K562 (cell line): Measurements from ENCODE around the gene NUP62. TPM values are rescaled to one million over a fixed set of nuclear protein-coding genes. Genes with fewer than 3 reads are reported as not detected.

ENCODE experiments used
- FIP1L1 ChIP-seq: fragments of 200-400 bp; formaldehyde crosslinking; IDR thresholded peaks from 2 replicates; pipeline ENCODE4 v1.6.1; 2018; ENCODE audit warnings: mild to moderate bottlenecking, low read depth, low read length; ENCODE audit not compliant: poor library complexity, severe bottlenecking
- FOXK2 ChIP-seq, 2 experiments: fragments of 450-650 bp; IDR thresholded peaks in 1 of 2; conservative IDR thresholded peaks in 1 of 2; 2 replicates each; pipeline ENCODE4 v1.6.1; 2016; ENCODE audit warnings: low read depth in 2 of 2, mild to moderate bottlenecking in 1 of 2
- GABPA ChIP-seq: fragments of 200-800 bp; sonication (Bioruptor generic); conservative IDR thresholded peaks from 2 replicates; pipeline ENCODE4 v1.6.1; 2016; ENCODE audit warnings: low read depth, missing genetic modification characterization, missing compliant biosample characterization
- HNRNPLL ChIP-seq: fragments of 200-400 bp; formaldehyde crosslinking; IDR thresholded peaks from 2 replicates; pipeline ENCODE4 v1.6.1; 2017; ENCODE audit warnings: low read length, low read depth, mild to moderate bottlenecking; ENCODE audit not compliant: poor library complexity, severe bottlenecking
- JUN ChIP-seq, 2 experiments: sonication (generic) in 1 of 2; formaldehyde crosslinking in 1 of 2; IDR thresholded peaks; 2 replicates each; pipeline versions ENCODE4 v1.6.1 to v1.8.0; 2012 to 2022; ENCODE audit warnings: borderline replicate concordance in 2 of 2, mild to moderate bottlenecking in 2 of 2, improper control_type of control experiment in 1 of 2, low read depth in 1 of 2, low read length in 1 of 2, missing genetic modification reagents in 1 of 2
- LARP7 ChIP-seq: fragments of 450-650 bp; IDR thresholded peaks from 2 replicates; pipeline ENCODE4 v1.6.1; 2016
- LEF1 ChIP-seq: fragments of 450-650 bp; IDR thresholded peaks from 2 replicates; pipeline ENCODE4 v1.6.1; 2016; ENCODE audit warnings: mild to moderate bottlenecking
- NCOR1 ChIP-seq: fragments of 450-650 bp; IDR thresholded peaks from 2 replicates; pipeline ENCODE4 v1.6.1; 2016; ENCODE audit warnings: mild to moderate bottlenecking, moderate library complexity
- NFXL1 ChIP-seq: fragments of 450-650 bp; formaldehyde crosslinking; IDR thresholded peaks from 2 replicates; pipeline ENCODE4 v1.4.0; 2021; ENCODE audit warnings: mild to moderate bottlenecking
- PTTG1 ChIP-seq: fragments of 450-650 bp; IDR thresholded peaks from 2 replicates; pipeline ENCODE4 v1.6.1; 2016; ENCODE audit warnings: low read depth, mild to moderate bottlenecking, missing genetic modification characterization, missing compliant biosample characterization
- RAD21 ChIP-seq, 2 experiments: fragments of 250-450 bp in 1 of 2; fragments of 450-650 bp in 1 of 2; sonication (Bioruptor Pico) in 1 of 2; formaldehyde crosslinking in 1 of 2; IDR thresholded peaks in 1 of 2; conservative IDR thresholded peaks in 1 of 2; 2 replicates each; pipeline versions ENCODE4 v1.4.0 to v1.8.0; 2020 to 2022; ENCODE audit warnings: mild to moderate bottlenecking in 2 of 2, moderate library complexity in 1 of 2
- RAD51 ChIP-seq: fragments of 450-650 bp; IDR thresholded peaks from 2 replicates; pipeline ENCODE4 v1.7.1; 2016; ENCODE audit warnings: low read depth, mild to moderate bottlenecking, borderline replicate concordance
- RBM25 ChIP-seq: fragments of 200-400 bp; formaldehyde crosslinking; IDR thresholded peaks from 2 replicates; pipeline ENCODE4 v1.6.1; 2018; ENCODE audit warnings: low read length, low read depth, moderate library complexity; ENCODE audit not compliant: severe bottlenecking
- RHOXF2B ChIP-seq: fragments of 250-450 bp; sonication (Bioruptor Pico); conservative IDR thresholded peaks from 2 replicates; pipeline ENCODE4 v1.5.1; 2021
- SMC3 ChIP-seq: conservative IDR thresholded peaks from 2 replicates; pipeline ENCODE4 v1.6.1; 2011; ENCODE audit warnings: low read depth, low read length, improper control_type of control experiment; ENCODE audit not compliant: insufficient read depth
- SNRNP70 ChIP-seq: fragments of 200-400 bp; formaldehyde crosslinking; optimal IDR thresholded peaks from 2 replicates; pipeline ENCODE3; 2017; ENCODE audit warnings: low read depth, low read length
- XRCC4 ChIP-seq: IDR thresholded peaks from one replicate; pipeline ENCODE4 v1.6.1; 2011; ENCODE audit not compliant: insufficient read depth, insufficient read length; ENCODE audit errors: extremely low read depth
- XRCC5 ChIP-seq: fragments of 200-400 bp; formaldehyde crosslinking; IDR thresholded peaks from 2 replicates; pipeline ENCODE4 v1.6.1; 2017; ENCODE audit warnings: low read depth, mild to moderate bottlenecking, low read length
- YY1 ChIP-seq, 3 experiments: IDR thresholded peaks; 2 replicates each; pipeline ENCODE4 v1.6.1; 2011; ENCODE audit warnings: low read length in 2 of 3, mild to moderate bottlenecking in 2 of 3, moderate library complexity in 2 of 3, borderline replicate concordance in 1 of 3, control low read depth in 1 of 3, low read depth in 1 of 3; ENCODE audit not compliant: insufficient read depth in 3 of 3, insufficient replicate concordance in 2 of 3, control insufficient read depth in 1 of 3, insufficient read length in 1 of 3; ENCODE audit errors: extremely low read depth in 1 of 3
- ZNF584 ChIP-seq: fragments of 200-800 bp; sonication (Bioruptor generic); IDR thresholded peaks from 2 replicates; pipeline ENCODE4 v1.6.1; 2016; ENCODE audit warnings: low read depth, mild to moderate bottlenecking, missing genetic modification characterization, missing compliant biosample characterization
- ZNF644 ChIP-seq: fragments of 200-800 bp; sonication (Bioruptor generic); IDR thresholded peaks from 2 replicates; pipeline ENCODE4 v1.6.1; 2016; ENCODE audit warnings: low read depth, missing genetic modification characterization, missing compliant biosample characterization
- polyA plus RNA-seq, 8 experiments: library from polyadenylated mRNA; depleted of rRNA in 4 of 8; stranded (reverse) in 5 of 8; unstranded in 3 of 8; fragments of >200 nt; fragmentation: Nextera tagmentation in 2 of 8; fragmentation: Illumina TruSeq in 1 of 8; extraction: Ambion mirVana in 2 of 8; extraction: Trizol in 1 of 8; gene quantifications; 2 replicates each; pipeline versions ENCODE4 v1.2.1 to v1.2.3, GENCODE V29; 2011 to 2014; ENCODE audit warnings: inconsistent platforms in 1 of 8, missing spikeins in 1 of 8
- total RNA-seq, 7 experiments: library from RNA; depleted of rRNA in 6 of 7; stranded (reverse); fragments of >200 nt in 6 of 7; fragmentation: Illumina TruSeq in 2 of 7; extraction: Trizol in 2 of 7; gene quantifications; 2 replicates each; pipeline versions ENCODE4 v1.2.1 to v1.2.3, GENCODE V29; 2011 to 2021; ENCODE audit warnings: low replicate concordance in 1 of 7
- TF ChIP-seq, protein P1 (sequence below): fragments of 450-650 bp; formaldehyde crosslinking; IDR thresholded peaks from 2 replicates; pipeline ENCODE4 v1.4.0; 2020; ENCODE audit warnings: mild to moderate bottlenecking, moderate library complexity
- TF ChIP-seq, protein P2 (sequence below): fragments of 200-400 bp; formaldehyde crosslinking; IDR thresholded peaks from 2 replicates; pipeline ENCODE4 v1.6.1; 2017; ENCODE audit warnings: mild to moderate bottlenecking, low read depth, low read length, moderate library complexity

Gene NUP62
- total and polyA plus RNA-seq, 9 of the 15 experiments (the other 6 are each of a cell fraction or from before 2014, with no cell fraction given) = 16.9 to 109 (median 66.0) TPM

GRCh38 chr19:49869484-49870308 lies 59.6 kb downstream of the NUP62 start (continued):
- TF ChIP-seq ZNF584 (no peak), YY1 (IDR thresholded peaks at IDR 0.05; ENCODE audit: borderline replicate concordance in 1 of 3, control insufficient read depth in 1 of 3, extremely low read depth in 1 of 3, insufficient read depth in 3 of 3, insufficient read length in 1 of 3, insufficient replicate concordance in 2 of 3, low read depth in 1 of 3, low read length in 2 of 3) (peak in 2 of 3 experiments; percentile 26 to 47), FOXK2 (conservative IDR thresholded peaks at IDR 0.05 in 1 of 2, IDR thresholded peaks at IDR 0.05 in 1 of 2; ENCODE audit: low read depth in 2 of 2) (0 out of 4 replicates have a peak, but pooled peaks of 1 of the 2 experiments have one; percentile 13), RBM25 (peak; percentile 62), SNRNP70 (no peak), RAD21 (CRISPR knock-in tag; conservative IDR thresholded peaks at IDR 0.05 in 1 of 2, IDR thresholded peaks at IDR 0.05 in 1 of 2) (no peak), NFXL1 (CRISPR knock-in tag) (no peak), FIP1L1 (no peak), LEF1 (no peak), LARP7 (no peak), JUN (IDR thresholded peaks at IDR 0.05; ENCODE audit: borderline replicate concordance, low read depth, low read length) (peak; percentile 28; the same call in 1 of the 2 replicates), JUN (CRISPR knock-in tag; IDR thresholded peaks at IDR 0.05; ENCODE audit: borderline replicate concordance) (no peak), ZNF644 (no peak), NCOR1 (no peak), PTTG1 (tag) (no peak), XRCC4 (no peak), XRCC5 (no peak), RHOXF2B (no peak), RAD51 (no peak), GABPA (tag) (peak; percentile 40), HNRNPLL (no peak), SMC3 (no peak)
- TF ChIP-seq, protein P1, sequence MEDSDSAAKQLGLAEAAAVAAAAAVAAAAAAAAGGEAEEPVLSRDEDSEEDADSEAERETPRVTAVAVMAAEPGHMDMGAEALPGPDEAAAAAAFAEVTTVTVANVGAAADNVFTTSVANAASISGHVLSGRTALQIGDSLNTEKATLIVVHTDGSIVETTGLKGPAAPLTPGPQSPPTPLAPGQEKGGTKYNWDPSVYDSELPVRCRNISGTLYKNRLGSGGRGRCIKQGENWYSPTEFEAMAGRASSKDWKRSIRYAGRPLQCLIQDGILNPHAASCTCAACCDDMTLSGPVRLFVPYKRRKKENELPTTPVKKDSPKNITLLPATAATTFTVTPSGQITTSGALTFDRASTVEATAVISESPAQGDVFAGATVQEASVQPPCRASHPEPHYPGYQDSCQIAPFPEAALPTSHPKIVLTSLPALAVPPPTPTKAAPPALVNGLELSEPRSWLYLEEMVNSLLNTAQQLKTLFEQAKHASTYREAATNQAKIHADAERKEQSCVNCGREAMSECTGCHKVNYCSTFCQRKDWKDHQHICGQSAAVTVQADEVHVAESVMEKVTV (CRISPR knock-in tag) = no peak
- TF ChIP-seq, protein P2, sequence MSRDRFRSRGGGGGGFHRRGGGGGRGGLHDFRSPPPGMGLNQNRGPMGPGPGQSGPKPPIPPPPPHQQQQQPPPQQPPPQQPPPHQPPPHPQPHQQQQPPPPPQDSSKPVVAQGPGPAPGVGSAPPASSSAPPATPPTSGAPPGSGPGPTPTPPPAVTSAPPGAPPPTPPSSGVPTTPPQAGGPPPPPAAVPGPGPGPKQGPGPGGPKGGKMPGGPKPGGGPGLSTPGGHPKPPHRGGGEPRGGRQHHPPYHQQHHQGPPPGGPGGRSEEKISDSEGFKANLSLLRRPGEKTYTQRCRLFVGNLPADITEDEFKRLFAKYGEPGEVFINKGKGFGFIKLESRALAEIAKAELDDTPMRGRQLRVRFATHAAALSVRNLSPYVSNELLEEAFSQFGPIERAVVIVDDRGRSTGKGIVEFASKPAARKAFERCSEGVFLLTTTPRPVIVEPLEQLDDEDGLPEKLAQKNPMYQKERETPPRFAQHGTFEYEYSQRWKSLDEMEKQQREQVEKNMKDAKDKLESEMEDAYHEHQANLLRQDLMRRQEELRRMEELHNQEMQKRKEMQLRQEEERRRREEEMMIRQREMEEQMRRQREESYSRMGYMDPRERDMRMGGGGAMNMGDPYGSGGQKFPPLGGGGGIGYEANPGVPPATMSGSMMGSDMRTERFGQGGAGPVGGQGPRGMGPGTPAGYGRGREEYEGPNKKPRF = no peak
